Caco-2 (cell line): ENCODE results near the gene ARHGEF16. TPM values are rescaled to one million over a fixed set of nuclear protein-coding genes. Genes with fewer than 3 reads are reported as not detected.

Experiments
- BruUV-seq: library from RNA; stranded (reverse); fragments of 400-500 nt; replicated peaks from 2 replicates; lab custom pipeline; 2021; lab: Mats Ljungman, UMichigan
- CTCF ChIA-PET: fragments of 300-600 bp; sonication (Branson Sonifier 250); formaldehyde crosslinking; loops from one replicate; lab custom pipeline; 2022; ENCODE audit warnings: antibody characterized with exemption; lab: Charles Lee
- POLR2A ChIA-PET: fragments of 300-600 bp; sonication (Branson Sonifier 250); formaldehyde crosslinking; loops from one replicate; lab custom pipeline; 2022; ENCODE audit warnings: antibody characterized with exemption; lab: Charles Lee
- DNase-seq, 2 experiments: peaks; one replicate each; pipeline versions ENCODE4 v3.0.0 to v3.0.0-alpha.2; 2020 to 2022
- H3K27me3 ChIP-seq: replicated peaks from 2 replicates; pipeline ENCODE4 v1.6.0; 2011; ENCODE audit warnings: low read length; ENCODE audit not compliant: control insufficient read depth, insufficient read depth
- H3K36me3 ChIP-seq: 2 replicates; pipeline ENCODE4 v1.5.1; 2011; ENCODE audit warnings: low read length; ENCODE audit not compliant: control insufficient read depth, insufficient read depth
- H3K4me1 ChIP-seq: fragments of 250-450 bp; sonication (Bioruptor Pico); 2 replicates; pipeline ENCODE4 v1.5.1; 2020; ENCODE audit warnings: mild to moderate bottlenecking
- H3K4me3 ChIP-seq: 2 replicates; pipeline ENCODE4 v1.5.1; 2011; ENCODE audit warnings: low read depth, mild to moderate bottlenecking, control low read depth, low read length
- H3K9me3 ChIP-seq: fragments of 250-450 bp; sonication (Bioruptor Pico); 2 replicates; pipeline ENCODE4 v1.5.1; 2020; ENCODE audit warnings: mild to moderate bottlenecking, moderate library complexity
- H3K27ac Mint-ChIP-seq: one replicate; pipeline ENCODE4 v1.8.0; 2022; ENCODE audit warnings: mixed read lengths; ENCODE audit not compliant: unreplicated experiment
- H3K27me3 Mint-ChIP-seq: one replicate; pipeline ENCODE4 v1.8.0; 2022; ENCODE audit warnings: mixed read lengths; ENCODE audit not compliant: insufficient read depth, unreplicated experiment
- H3K36me3 Mint-ChIP-seq: one replicate; pipeline ENCODE4 v1.8.0; 2022; ENCODE audit warnings: mild to moderate bottlenecking, mixed read lengths; ENCODE audit not compliant: insufficient read depth, unreplicated experiment
- H3K4me1 Mint-ChIP-seq: one replicate; pipeline ENCODE4 v1.8.0; 2022; ENCODE audit warnings: low read depth, mixed read lengths; ENCODE audit not compliant: unreplicated experiment
- H3K4me3 Mint-ChIP-seq: one replicate; pipeline ENCODE4 v1.8.0; 2022; ENCODE audit warnings: mild to moderate bottlenecking, moderate library complexity, mixed read lengths; ENCODE audit not compliant: unreplicated experiment
- H3K9me3 Mint-ChIP-seq: one replicate; pipeline ENCODE4 v1.8.0; 2022; ENCODE audit warnings: mixed read lengths; ENCODE audit not compliant: unreplicated experiment
- CTCF ChIP-seq, 2 experiments: fragments of 200-600 bp in 1 of 2; IDR thresholded peaks; 1 replicate in 1 of 2; 2 replicates in 1 of 2; pipeline versions ENCODE4 v1.5.1 to v1.8.0; 2011 to 2022; ENCODE audit warnings: antibody characterized with exemption in 1 of 2, control low read depth in 1 of 2, inconsistent platforms in 1 of 2, low read depth in 1 of 2, low read length in 1 of 2, mild to moderate bottlenecking in 1 of 2, moderate library complexity in 1 of 2; ENCODE audit not compliant: insufficient read depth in 1 of 2, severe bottlenecking in 1 of 2, unreplicated experiment in 1 of 2
- intact Hi-C: fragments of 100-400 bp; cut with micrococcal nuclease; formaldehyde crosslinking; loops from one replicate; pipeline ENCODE4 v1.10.0; 2022; ENCODE audit not compliant: unreplicated experiment
- total RNA-seq: library from RNA; stranded (reverse); gene quantifications from 2 replicates; pipeline ENCODE4 v1.2.3, GENCODE V29; 2022

Gene ARHGEF16
- total RNA-seq, 1 experiment from 2014 or later: 40.6 TPM

DNA sequence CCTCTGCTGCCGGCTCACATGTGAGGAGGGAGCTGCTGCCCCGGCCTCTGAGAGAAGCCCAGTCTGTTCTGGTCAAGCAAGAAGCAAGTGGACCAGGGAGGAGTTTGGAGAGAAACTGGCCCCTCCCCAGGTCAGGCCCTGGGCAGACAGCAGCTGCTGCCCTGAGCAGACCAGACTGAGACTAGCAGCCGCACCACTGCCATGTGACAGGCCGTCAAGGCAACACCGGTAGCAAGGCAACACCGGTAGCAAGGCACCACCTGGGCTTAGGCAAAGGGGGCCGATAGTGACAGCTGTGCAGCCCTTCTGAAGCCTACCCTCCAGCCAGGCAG is 50.3 kb downstream of the ARHGEF16 start:
- BruUV-seq: no TSS peak
- DNase-seq: no peak
- no peak for TF ChIP-seq CTCF (IDR thresholded peaks at IDR 0.05; ENCODE audit: insufficient read depth in 1 of 2, low read depth in 1 of 2, low read length in 1 of 2, severe bottlenecking in 1 of 2, unreplicated experiment in 1 of 2)
- Histone ChIP-seq H3K9me3 (no peaks in the 10 kb centered on the region), H3K4me3 (no peak overlapping the region), H3K27me3 (no peaks in the 10 kb centered on the region), H3K36me3 (no peaks in the 10 kb centered on the region), H3K4me1 (no peaks in the 10 kb centered on the region)
- H3K27ac Mint-ChIP-seq: no peak overlapping the region
- no peaks in the 10 kb centered on the region for H3K36me3 Mint-ChIP-seq
- no peaks in the 10 kb centered on the region for H3K9me3 Mint-ChIP-seq
- H3K4me1 Mint-ChIP-seq: no peaks in the 10 kb centered on the region
- no peak overlapping the region for H3K4me3 Mint-ChIP-seq
- CTCF ChIA-PET: no interaction called here
- no peaks in the 10 kb centered on the region for H3K27me3 Mint-ChIP-seq
- POLR2A ChIA-PET: no interaction called here
- intact Hi-C loops: no loop called here

GRCh38 chr1:3505161-3505560 is 50.7 kb downstream of the ARHGEF16 start:
- CTCF ChIA-PET: no interaction called here

GRCh38 chr1:3506041-3506440 is 51.6 kb downstream of the ARHGEF16 start:
- DNase-seq: no peak
- H3K9me3 ChIP-seq: no peaks in the 10 kb centered on the region
- H3K4me1 ChIP-seq: no peaks in the 10 kb centered on the region
- H3K4me3 Mint-ChIP-seq: no peak overlapping the region
- H3K27me3 Mint-ChIP-seq: no peaks in the 10 kb centered on the region
- no peaks in the 10 kb centered on the region for H3K4me1 Mint-ChIP-seq
- H3K36me3 Mint-ChIP-seq: no peaks in the 10 kb centered on the region
- POLR2A ChIA-PET: no interaction called here
- H3K27me3 ChIP-seq: no peaks in the 10 kb centered on the region
- no peak overlapping the region for H3K4me3 ChIP-seq
- no peaks in the 10 kb centered on the region for H3K9me3 Mint-ChIP-seq
- TF ChIP-seq CTCF (IDR thresholded peaks at IDR 0.05; ENCODE audit: insufficient read depth in 1 of 2, low read depth in 1 of 2, low read length in 1 of 2, severe bottlenecking in 1 of 2, unreplicated experiment in 1 of 2): no peak
- no peak overlapping the region for H3K27ac Mint-ChIP-seq
- intact Hi-C loops: no loop called here
- BruUV-seq: no TSS peak
- H3K36me3 ChIP-seq: no peaks in the 10 kb centered on the region
- CTCF ChIA-PET: no interaction called here

More at GRCh38 chr1:3505161-3505560, 50.7 kb downstream of the ARHGEF16 start:
- Histone ChIP-seq H3K4me3 (no peak overlapping the region), H3K9me3 (no peaks in the 10 kb centered on the region), H3K36me3 (no peaks in the 10 kb centered on the region), H3K27me3 (no peaks in the 10 kb centered on the region), H3K4me1 (no peaks in the 10 kb centered on the region)
- no TSS peak for BruUV-seq
- POLR2A ChIA-PET: no interaction called here
- Mint-ChIP-seq H3K36me3 (no peaks in the 10 kb centered on the region), H3K27ac (no peak overlapping the region), H3K4me3 (no peak overlapping the region), H3K27me3 (no peaks in the 10 kb centered on the region), H3K4me1 (no peaks in the 10 kb centered on the region), H3K9me3 (no peaks in the 10 kb centered on the region)
- DNase-seq: no peak
- no peak for TF ChIP-seq CTCF (IDR thresholded peaks at IDR 0.05; ENCODE audit: insufficient read depth in 1 of 2, low read depth in 1 of 2, low read length in 1 of 2, severe bottlenecking in 1 of 2, unreplicated experiment in 1 of 2)
- intact Hi-C loops: no loop called here
